Sciatic nerve (tissue), 2 donors: ENCODE measurements around the gene CHAF1A. TPM values are rescaled to one million over a fixed set of nuclear protein-coding genes. Genes with fewer than 3 reads are reported as not detected.

Experiments used
- ATAC-seq: fragments of 200-7000 bp; cut with Tn5 transposase; one replicate; pipeline ENCODE4 v1.9.1; 2020; ENCODE audit warnings: mild to moderate bottlenecking, moderate library complexity
- DNase-seq: peaks from one replicate; pipeline ENCODE4 v3.0.0-alpha.2; 2020; ENCODE audit warnings: low spot score
- intact Hi-C: fragments of 100-400 bp; cut with DNase I; formaldehyde crosslinking; loops from one replicate; pipeline ENCODE4 v1.14.2; 2022
- total RNA-seq: library from RNA; stranded (reverse); fragmentation: NEBNext Ultra II Directional; extraction: Animal tissue kit (Norgen Biotek cat#: 25700); gene quantifications from one replicate; pipeline ENCODE4 v1.2.1, GENCODE V29; 2021
- donor health status: DM: no; HTN: no; CAD: no.
- donor health status: DM: no; HTN: no; CAD: no.

CHAF1A gene
- total RNA-seq, 1 donor from 2014 or later, result 8.0 TPM

DNA sequence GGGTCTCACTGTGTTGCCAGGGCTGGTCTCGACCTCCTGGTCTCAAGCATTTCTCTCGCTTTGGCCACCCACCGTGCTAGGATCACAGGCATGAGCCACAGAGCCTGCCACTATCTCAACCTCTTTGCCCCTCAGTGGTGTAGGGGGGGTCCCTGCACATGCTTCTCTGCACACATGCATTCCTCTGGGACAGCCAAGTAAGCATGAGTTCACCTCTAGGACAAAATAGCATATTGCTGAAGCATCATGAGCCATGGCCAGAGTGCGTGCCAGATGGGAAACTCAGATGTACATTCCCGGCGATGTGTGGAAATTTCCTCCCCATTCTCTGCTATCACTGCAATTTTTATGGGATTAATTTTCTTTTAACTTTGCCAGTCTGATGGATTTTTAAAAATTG is 23.1 kb downstream of the CHAF1A start:
- no peak for DNase-seq
- no peak for ATAC-seq
- intact Hi-C loops, result no loop called here

GRCh38 chr19:4428326-4428975 is 26.0 kb downstream of the CHAF1A start:
- no peak for ATAC-seq
- DNase-seq, result no peak

DNA sequence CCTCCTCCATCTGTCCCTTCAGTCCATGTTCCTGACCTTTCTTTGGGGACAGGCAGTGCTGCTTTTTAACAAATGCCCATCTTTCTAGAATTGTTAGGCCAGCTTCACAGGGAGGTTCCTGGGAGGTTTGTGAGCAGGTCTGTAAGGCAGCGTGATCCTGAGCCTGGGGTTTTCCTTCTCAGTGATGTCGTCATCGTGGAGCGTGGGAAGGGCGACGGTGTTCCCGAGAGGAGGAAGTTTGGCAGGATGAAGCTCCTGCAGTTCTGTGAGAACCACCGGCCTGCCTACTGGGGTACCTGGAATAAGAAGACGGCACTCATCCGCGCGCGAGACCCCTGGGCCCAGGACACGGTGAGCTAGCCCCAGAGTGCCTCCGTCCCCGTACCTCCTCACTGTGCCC is 26.8 kb downstream of the CHAF1A start:
- intact Hi-C loops, result no loop called here
- DNase-seq, result no peak
- ATAC-seq, result no peak

More at GRCh38 chr19:4428326-4428975, 26.0 kb downstream of the CHAF1A start:
- intact Hi-C loops, result no loop called here

GRCh38 chr19:4429771-4430171 is 27.3 kb downstream of the CHAF1A start:
- intact Hi-C loops, result no loop called here
- ATAC-seq, result no peak
- no peak for DNase-seq

DNA sequence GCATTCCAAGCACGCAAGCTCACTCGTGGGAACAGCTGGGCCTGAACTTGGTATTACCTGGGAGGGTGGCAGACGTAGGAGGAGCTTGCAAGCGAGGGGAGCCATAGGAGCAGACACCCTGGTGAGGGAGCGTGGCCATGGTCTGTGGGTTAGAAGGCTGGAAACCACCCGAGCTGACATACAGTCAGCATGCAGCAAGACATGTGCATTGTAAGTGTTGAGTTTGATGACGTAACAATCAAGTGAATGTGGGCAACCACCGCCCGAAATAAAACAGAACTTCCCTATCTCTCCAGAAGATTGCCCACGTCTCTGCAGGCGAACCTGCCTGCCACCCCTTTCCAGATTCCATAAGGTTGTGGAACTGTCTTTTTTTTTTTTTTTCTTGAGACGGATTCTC is 28.3 kb downstream of the CHAF1A start:
- intact Hi-C loops, result no loop called here
- no peak for DNase-seq
- peak; percentile 61 for ATAC-seq

DNA sequence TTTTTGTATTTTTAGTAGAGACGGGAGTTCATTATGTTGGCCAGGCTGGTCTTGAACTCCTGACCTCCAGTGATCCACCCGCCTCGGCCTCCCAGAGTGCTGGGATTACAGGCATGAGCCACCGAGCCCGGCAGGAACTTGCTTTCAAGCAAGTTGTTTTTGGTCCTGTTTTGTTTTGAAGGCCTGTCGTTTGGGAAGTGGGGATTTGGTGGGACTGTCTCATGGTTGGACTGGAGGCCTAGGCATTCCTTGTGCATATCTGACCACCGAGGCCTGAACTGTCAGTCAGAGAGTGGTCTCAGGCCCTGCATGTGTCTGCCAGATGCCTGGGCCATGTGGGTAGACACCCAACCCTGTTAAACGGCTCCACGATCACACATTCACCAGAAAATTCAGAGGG is 28.9 kb downstream of the CHAF1A start:
- ATAC-seq, result no peak
- intact Hi-C loops, result no loop called here
- DNase-seq, result no peak

- DNase-seq (no peak), ATAC-seq (peak; percentile 73)
- intact Hi-C loops, result no loop called here
These were observed 29.6 kb downstream of the CHAF1A start for GRCh38 chr19:4431808-4432674.

DNA sequence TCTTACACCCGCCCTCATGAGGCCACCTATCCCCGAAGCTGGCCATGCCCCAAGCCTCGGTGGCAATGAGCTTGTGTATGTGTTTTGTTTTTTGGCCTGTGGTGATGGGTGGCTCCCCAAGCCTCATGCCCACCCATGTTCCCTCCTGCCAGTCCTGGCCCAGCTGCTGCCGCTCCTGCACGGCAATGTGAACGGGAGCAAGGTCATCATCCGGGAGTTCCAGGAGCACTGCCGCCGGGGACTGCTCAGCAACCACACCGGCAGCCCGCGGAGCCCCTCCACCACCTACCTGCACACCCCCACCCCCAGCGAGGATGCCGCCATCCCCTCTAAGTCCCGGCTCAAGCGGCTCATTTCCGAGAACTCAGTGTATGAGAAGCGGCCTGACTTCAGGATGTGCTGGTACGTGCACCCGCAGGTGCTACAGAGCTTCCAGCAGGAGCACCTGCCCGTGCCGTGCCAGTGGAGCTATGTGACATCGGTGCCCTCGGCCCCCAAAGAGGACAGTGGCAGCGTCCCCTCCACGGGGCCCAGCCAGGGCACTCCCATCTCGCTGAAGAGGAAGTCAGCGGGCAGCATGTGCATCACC is 30.6 kb downstream of the CHAF1A start:
- ATAC-seq (no peak), DNase-seq (no peak)
- intact Hi-C loops, result no loop called here

DNA sequence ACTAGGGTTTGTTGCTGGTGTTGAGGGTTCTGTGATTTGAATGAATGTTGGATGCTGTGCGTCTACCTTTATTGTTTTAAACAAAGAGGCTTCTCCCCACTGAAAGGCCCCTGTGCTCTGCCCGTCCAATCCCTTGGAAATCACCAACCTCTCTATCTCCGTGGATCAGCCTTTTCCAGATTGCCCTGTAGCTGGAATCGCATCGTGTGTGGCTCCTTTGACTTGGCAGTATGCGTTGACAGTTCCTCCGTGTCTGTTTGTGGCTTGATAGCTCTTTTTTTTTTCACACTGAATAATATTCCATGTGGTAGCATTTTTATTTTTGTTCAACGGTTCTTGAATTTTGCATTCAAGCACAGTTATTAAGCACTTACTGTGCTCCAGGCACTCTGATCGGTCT is 32.0 kb downstream of the CHAF1A start:
- intact Hi-C loops, result no loop called here
- ATAC-seq (no peak), DNase-seq (no peak)

GRCh38 chr19:4436231-4436630 is 33.8 kb downstream of the CHAF1A start:
- no peak for ATAC-seq

GRCh38 chr19:4437103-4437502 is 34.7 kb downstream of the CHAF1A start:
- ATAC-seq (no peak), DNase-seq (no peak)
- intact Hi-C loops, result no loop called here

More at GRCh38 chr19:4436231-4436630, 33.8 kb downstream of the CHAF1A start:
- no peak for DNase-seq
- intact Hi-C loops, result no loop called here

DNA sequence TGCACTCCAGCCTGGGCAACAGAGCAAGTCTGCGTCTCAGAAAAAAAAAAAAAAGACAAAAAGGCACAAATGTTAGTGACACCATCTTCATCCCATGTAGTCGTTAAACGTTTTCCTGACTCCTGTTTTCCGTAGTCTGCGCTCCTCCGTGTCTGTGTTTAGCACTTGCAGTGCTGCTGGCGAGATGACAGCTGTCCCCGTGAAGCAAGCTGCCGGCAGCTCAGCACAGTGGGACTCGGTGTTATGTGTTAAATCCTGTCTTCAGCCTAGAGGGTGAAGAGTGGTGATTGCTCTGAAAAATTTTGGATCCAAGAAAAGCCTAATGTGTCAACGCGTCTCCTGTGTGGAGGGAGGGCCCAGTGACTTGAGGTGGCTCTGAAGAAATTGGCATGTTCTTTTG is 36.8 kb downstream of the CHAF1A start:
- DNase-seq (no peak), ATAC-seq (no peak)
- intact Hi-C loops, result no loop called here

- intact Hi-C loops, result no loop called here
- ATAC-seq (no peak), DNase-seq (no peak)
These were observed 39.8 kb downstream of the CHAF1A start for GRCh38 chr19:4441994-4442818.

GRCh38 chr19:4442819-4443146 is 40.3 kb downstream of the CHAF1A start:
- intact Hi-C loops, result no loop called here
- DNase-seq (no peak), ATAC-seq (no peak)

DNA sequence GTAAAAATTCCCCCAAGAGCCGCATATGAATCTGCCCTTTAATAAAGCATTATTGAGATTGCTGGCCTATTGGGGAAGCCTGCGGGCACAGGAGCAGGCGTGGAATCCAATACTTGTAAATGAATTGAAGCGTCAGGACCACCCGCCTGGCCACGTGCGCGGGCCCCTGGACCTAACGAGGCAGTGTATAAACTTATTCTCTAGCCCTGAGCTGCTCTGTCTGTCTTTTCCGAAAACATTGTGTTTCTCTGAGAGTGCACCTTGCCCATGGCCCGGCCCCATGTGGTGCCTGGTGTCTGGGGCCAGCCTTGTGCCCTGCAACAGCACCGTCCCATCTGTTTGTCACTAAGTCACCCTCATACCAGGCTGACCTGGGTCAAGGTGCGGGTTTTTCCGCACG is 40.7 kb downstream of the CHAF1A start:
- DNase-seq (no peak), ATAC-seq (no peak)
- intact Hi-C loops, result no loop called here

DNA sequence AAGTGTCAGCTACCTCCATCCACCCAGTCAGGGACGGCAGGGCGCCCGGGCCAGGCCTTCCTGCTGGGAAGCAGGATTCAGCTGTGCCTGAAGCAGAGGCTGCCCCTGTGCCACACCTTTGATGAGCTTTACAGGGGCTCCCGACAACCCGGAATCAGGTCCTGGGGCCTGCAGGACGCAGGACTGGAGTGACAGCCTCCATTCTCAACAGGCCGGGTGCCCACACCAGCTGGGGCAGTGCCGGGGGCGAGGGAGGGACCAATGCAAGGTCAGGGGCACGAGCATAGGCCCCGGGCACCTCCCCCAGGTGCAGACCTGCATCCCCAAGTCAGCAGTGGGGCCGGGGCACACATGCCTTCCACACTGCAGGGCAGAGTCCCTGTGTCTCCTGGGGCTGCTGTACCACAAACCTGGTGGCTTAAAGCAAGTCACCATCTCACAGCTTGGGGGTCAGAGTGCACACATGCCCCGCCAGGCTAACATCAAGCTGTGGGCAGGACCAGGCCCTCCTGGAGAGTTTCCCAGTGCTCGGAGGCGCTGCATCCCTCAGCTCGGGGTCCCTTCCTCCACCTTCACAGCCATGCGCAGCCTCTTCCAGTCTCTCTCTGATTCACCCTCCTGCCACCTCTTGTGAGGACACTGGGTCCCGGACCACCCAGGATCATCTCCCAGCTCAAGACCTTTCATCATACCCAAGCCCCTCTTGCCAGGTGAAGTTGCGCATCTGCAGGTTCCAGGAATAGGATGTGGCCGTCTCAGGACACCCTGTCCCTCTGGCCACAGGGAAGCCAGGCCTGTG is 41.7 kb downstream of the CHAF1A start:
- ATAC-seq, result no peak
- intact Hi-C loops, result no loop called here

GRCh38 chr19:4444765-4445741 is 42.6 kb downstream of the CHAF1A start:
- DNase-seq, result no peak
- intact Hi-C loops, result no loop called here

More for the DNA sequence above, 41.7 kb downstream of the CHAF1A start:
- no peak for DNase-seq

More at GRCh38 chr19:4444765-4445741, 42.6 kb downstream of the CHAF1A start:
- peak; percentile 20 for ATAC-seq
